GM12873 (cell line): Measurements from ENCODE around the gene PID1.

Experiments used
- TF ChIP-seq, protein P1 (sequence below): IDR thresholded peaks from 2 replicates; pipeline ENCODE4 v1.5.1; 2012; ENCODE audit warnings: low read depth, mild to moderate bottlenecking, moderate library complexity, low read length, control low read depth; ENCODE audit not compliant: insufficient read depth; ENCODE audit errors: missing control alignments

The PID1 gene

DNA sequence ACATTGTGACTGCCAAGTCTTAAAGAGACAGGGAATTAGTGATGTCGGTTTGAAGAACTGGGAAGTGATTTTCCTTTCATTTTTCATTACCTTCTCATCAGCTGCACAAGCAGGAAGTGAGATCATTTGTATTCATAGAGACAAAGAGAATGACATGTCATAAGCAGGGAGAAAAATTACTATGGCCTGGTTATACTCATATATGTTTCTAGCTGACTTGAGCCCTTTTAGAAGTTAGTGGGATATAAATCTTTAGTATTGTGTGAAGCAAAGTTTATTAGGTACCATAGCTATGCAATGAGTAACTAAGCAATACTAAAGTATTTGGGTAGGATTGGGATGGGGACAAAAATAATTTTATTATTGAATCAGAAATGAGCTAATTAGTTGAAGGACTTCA is 284.1 kb downstream of the PID1 start:
- TF ChIP-seq, protein P1, sequence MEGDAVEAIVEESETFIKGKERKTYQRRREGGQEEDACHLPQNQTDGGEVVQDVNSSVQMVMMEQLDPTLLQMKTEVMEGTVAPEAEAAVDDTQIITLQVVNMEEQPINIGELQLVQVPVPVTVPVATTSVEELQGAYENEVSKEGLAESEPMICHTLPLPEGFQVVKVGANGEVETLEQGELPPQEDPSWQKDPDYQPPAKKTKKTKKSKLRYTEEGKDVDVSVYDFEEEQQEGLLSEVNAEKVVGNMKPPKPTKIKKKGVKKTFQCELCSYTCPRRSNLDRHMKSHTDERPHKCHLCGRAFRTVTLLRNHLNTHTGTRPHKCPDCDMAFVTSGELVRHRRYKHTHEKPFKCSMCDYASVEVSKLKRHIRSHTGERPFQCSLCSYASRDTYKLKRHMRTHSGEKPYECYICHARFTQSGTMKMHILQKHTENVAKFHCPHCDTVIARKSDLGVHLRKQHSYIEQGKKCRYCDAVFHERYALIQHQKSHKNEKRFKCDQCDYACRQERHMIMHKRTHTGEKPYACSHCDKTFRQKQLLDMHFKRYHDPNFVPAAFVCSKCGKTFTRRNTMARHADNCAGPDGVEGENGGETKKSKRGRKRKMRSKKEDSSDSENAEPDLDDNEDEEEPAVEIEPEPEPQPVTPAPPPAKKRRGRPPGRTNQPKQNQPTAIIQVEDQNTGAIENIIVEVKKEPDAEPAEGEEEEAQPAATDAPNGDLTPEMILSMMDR: no peak

DNA sequence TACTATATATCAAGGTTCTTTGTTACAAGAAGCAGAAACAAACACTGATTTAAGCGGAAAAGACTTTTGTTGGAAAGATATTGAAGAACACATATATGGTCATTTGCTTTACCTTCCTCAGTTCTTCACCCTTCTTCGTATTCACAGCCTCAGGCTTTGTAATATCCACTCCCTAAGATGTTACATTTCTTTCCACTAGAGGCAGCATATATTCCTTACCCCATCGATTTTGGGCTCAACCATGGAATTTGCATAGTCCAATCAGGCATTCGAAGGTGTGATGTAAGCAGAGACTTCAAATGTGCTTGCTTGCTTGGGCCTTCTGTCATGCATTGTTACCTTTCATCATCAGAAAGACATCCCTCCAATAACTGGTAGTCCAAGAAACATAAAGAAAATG is 287.4 kb downstream of the PID1 start:
- TF ChIP-seq, protein P1: no peak

DNA sequence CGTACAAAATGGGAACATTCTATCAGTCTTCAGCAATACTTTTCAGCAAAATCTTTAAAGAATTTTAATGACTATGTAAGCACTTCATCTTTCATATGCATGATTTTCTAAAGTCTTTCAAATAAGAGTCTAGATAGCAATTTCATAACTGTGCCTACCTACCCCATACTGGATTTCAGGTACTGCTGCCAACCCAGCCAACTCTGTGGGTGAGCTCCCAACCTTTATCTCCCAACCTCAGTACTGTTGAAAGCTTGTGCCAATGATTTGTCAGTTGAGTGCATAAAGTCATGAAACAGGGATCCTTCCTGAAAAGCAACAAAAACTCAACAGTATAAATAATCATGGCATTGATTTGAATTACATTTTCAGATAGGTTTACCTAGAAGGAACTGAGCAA is 296.9 kb downstream of the PID1 start:
- TF ChIP-seq, protein P1: no peak
